Endothelial cell of umbilical vein (primary cell): Measurements from ENCODE around the gene TSEN54. TPM values are rescaled to one million over a fixed set of nuclear protein-coding genes. Genes with fewer than 3 reads are reported as not detected.

Experiments
- BruUV-seq: library from RNA; stranded (reverse); fragments of 400-500 nt; replicated peaks from 2 replicates; lab custom pipeline; 2021; lab: Mats Ljungman, UMichigan
- CTCF ChIA-PET: fragments of 300-600, 350-600 bp; sonication (Branson Sonifier 250); formaldehyde crosslinking; loops from one replicate; lab custom pipeline; 2021; ENCODE audit warnings: antibody characterized with exemption, inconsistent platforms; lab: Charles Lee
- POLR2A ChIA-PET: fragments of 300-600, 350-600 bp; sonication (Branson Sonifier 250); formaldehyde crosslinking; loops from one replicate; lab custom pipeline; 2021; ENCODE audit warnings: antibody characterized with exemption, inconsistent platforms; lab: Charles Lee
- DNase-seq: peaks from one replicate; pipeline ENCODE4 v3.0.0-alpha.2; 2011; ENCODE audit warnings: low read depth, low spot score
- FAIRE-seq: peaks from 2 replicates; lab custom pipeline; 2011; peaks lifted over from hg19 to GRCh38; lab: Jason Lieb, UNC
- H2AFZ ChIP-seq: 2 replicates; pipeline ENCODE4 v1.6.0; 2012; ENCODE audit warnings: low read depth, low read length, control low read depth, inconsistent platforms
- H3K27ac ChIP-seq: 2 replicates; pipeline ENCODE4 v1.5.1; 2011; ENCODE audit warnings: low read depth, mild to moderate bottlenecking, control low read depth, low read length, moderate library complexity; ENCODE audit not compliant: insufficient read depth
- H3K27me3 ChIP-seq, 2 experiments: 2 replicates each; pipeline versions ENCODE4 v1.6.0 to v1.6.1; 2011; ENCODE audit warnings: low read length in 2 of 2, mixed read lengths in 1 of 2; ENCODE audit not compliant: control insufficient read depth in 2 of 2, insufficient read depth in 2 of 2
- H3K36me3 ChIP-seq, 2 experiments: 2 replicates in 1 of 2; 3 replicates in 1 of 2; pipeline ENCODE4 v1.5.1; 2011; ENCODE audit warnings: low read length in 2 of 2, mild to moderate bottlenecking in 1 of 2, moderate library complexity in 1 of 2; ENCODE audit not compliant: control insufficient read depth in 2 of 2, insufficient read depth in 2 of 2; ENCODE audit errors: extremely low read depth in 1 of 2
- H3K4me1 ChIP-seq: 3 replicates; pipeline ENCODE4 v1.5.1; 2011; ENCODE audit warnings: mild to moderate bottlenecking, low read length; ENCODE audit not compliant: control insufficient read depth, insufficient read depth; ENCODE audit errors: extremely low read depth
- H3K4me2 ChIP-seq: 2 replicates; pipeline ENCODE4 v1.6.1; 2011; ENCODE audit warnings: low read length, control low read depth, mixed read lengths; ENCODE audit not compliant: insufficient read depth
- H3K4me3 ChIP-seq, 3 experiments: fragments of 200-600 bp in 1 of 3; sonication (generic), shearing (Covaris generic) in 1 of 3; replicated peaks in 1 of 3; 2 replicates each; pipeline ENCODE4 v1.5.1; 2011 to 2016; ENCODE audit warnings: control low read depth in 3 of 3, low read length in 3 of 3, mild to moderate bottlenecking in 2 of 3, inconsistent platforms in 1 of 3, low read depth in 1 of 3, moderate library complexity in 1 of 3; ENCODE audit not compliant: insufficient read depth in 1 of 3
- H3K79me2 ChIP-seq: 2 replicates; pipeline ENCODE4 v1.6.0; 2012; ENCODE audit warnings: low read length, inconsistent platforms; ENCODE audit not compliant: control insufficient read depth, insufficient read depth
- H3K9ac ChIP-seq: replicated peaks from 2 replicates; pipeline ENCODE3; 2011; ENCODE audit warnings: low read length, control low read depth; ENCODE audit not compliant: insufficient read depth; ENCODE audit errors: extremely low read depth
- H3K9me1 ChIP-seq: replicated peaks from 3 replicates; pipeline ENCODE4 v1.6.0; 2011; ENCODE audit warnings: mild to moderate bottlenecking, low read length; ENCODE audit not compliant: control insufficient read depth, insufficient read depth; ENCODE audit errors: extremely low read depth
- H3K9me3 ChIP-seq: replicated peaks from 2 replicates; pipeline ENCODE4 v1.5.1; 2012; ENCODE audit warnings: low read length, inconsistent platforms; ENCODE audit not compliant: control insufficient read depth, insufficient read depth
- H4K20me1 ChIP-seq: replicated peaks from 2 replicates; pipeline ENCODE3; 2011; ENCODE audit warnings: mild to moderate bottlenecking, low read length; ENCODE audit not compliant: control insufficient read depth, insufficient read depth; ENCODE audit errors: extremely low read depth
- CTCF ChIP-seq, 2 donors: IDR thresholded peaks; 1 replicate in 1 of 2; 2 replicates in 1 of 2; pipeline ENCODE4 v1.5.1; 2011; ENCODE audit warnings: low read length in 2 of 2, mild to moderate bottlenecking in 2 of 2, moderate library complexity in 2 of 2, control low read depth in 1 of 2, inconsistent platforms in 1 of 2, low read depth in 1 of 2; ENCODE audit not compliant: insufficient read depth in 1 of 2; ENCODE audit errors: extremely low read depth in 1 of 2
- EZH2 ChIP-seq: IDR thresholded peaks from 2 replicates; pipeline ENCODE4 v1.6.1; 2012; ENCODE audit warnings: borderline replicate concordance, low read depth, mild to moderate bottlenecking, moderate library complexity, low read length, inconsistent platforms; ENCODE audit not compliant: severe bottlenecking
- JUN ChIP-seq: IDR thresholded peaks from 2 replicates; pipeline ENCODE4 v1.6.1; 2011; ENCODE audit warnings: borderline replicate concordance, low read depth; ENCODE audit not compliant: insufficient read length, insufficient read depth
- MYC ChIP-seq: IDR thresholded peaks from one replicate; pipeline ENCODE4 v1.6.1; 2011; ENCODE audit warnings: mild to moderate bottlenecking, low read depth, low read length
- dilution Hi-C: fragments of 300-500 bp; cut with MboI; formaldehyde crosslinking; loops from one replicate; pipeline ENCODE4 v1.15.0; 2019; ENCODE audit warnings: low sequenced_read_pairs; ENCODE audit not compliant: extremely low pct_ligation_motif_present
- intact Hi-C: fragments of 100-400 bp; cut with micrococcal nuclease; formaldehyde crosslinking; loops from one replicate; pipeline ENCODE4 v1.10.0; 2022
- polyA plus RNA-seq, 4 experiments: library from polyadenylated mRNA; depleted of rRNA in 3 of 4; stranded (reverse) in 3 of 4; unstranded in 1 of 4; fragments of >200 nt; gene quantifications; 2 replicates each; pipeline versions ENCODE4 v1.2.1 to v1.2.3, GENCODE V29; 2011 to 2012; ENCODE audit warnings: missing spikeins in 1 of 4
- total RNA-seq: library from RNA; stranded (reverse); gene quantifications from 2 replicates; pipeline ENCODE4 v1.2.3, GENCODE V29; 2021

TSEN54 gene
- total and polyA plus RNA-seq, 2 donors (not counting 3 experiments of a cell fraction or from before 2014, with no cell fraction given) = 22.3 to 26.3 TPM

- Histone ChIP-seq H3K27me3 (no peaks in the 10 kb centered on the region), H4K20me1 (no peaks in the 10 kb centered on the region), H3K27ac (peak overlapping the region; percentile 59), H3K79me2 (peaks cover 36% of the 10 kb centered on the region), H3K4me2 (peak overlapping the region; percentile 61), H3K36me3 (no peaks in the 10 kb centered on the region), H3K9me3 (no peaks in the 10 kb centered on the region), H3K9ac (peak overlapping the region; percentile 83), H2AFZ (no peak overlapping the region), H3K4me3 (peak overlapping the region; percentile 57 to 72 (median 70)), H3K9me1 (no peaks in the 10 kb centered on the region), H3K4me1 (peaks cover 59% of the 10 kb centered on the region)
- dilution Hi-C loops (no loop called here), intact Hi-C loops (loop anchor here (2.0 to 10.0 kb wide), 3 partner anchors 58 to 470 kb away; partner anchors contain the start of genes ATP5PD, KCTD2 and TMEM94)
- no peak for TF ChIP-seq MYC
- TF ChIP-seq CTCF (IDR thresholded peaks at IDR 0.05; ENCODE audit: extremely low read depth in 1 of 2, insufficient read depth in 1 of 2, low read depth in 1 of 2, low read length in 2 of 2) = no peak
- TF ChIP-seq EZH2 = no peak
- TF ChIP-seq JUN = no peak
- BruUV-seq = no TSS peak
- CTCF ChIA-PET = no interaction called here
- DNase-seq (no peak), FAIRE-seq (no peak)
- POLR2A ChIA-PET = no interaction called here
Observed at GRCh38 chr17:75514299-75514918, 1.9 kb upstream of the TSEN54 start.
